Posterior cingulate gyrus (tissue), 11 donors: ENCODE results near the gene TOMM40L.

Experiments
- DNase-seq, 10 donors: peaks; one replicate each; pipeline versions ENCODE4 v3.0.0 to v3.0.0-alpha.2; 2020 to 2021; ENCODE audit warnings: mixed read lengths in 3 of 10
- intact Hi-C: fragments of 100-400 bp; cut with DNase I; formaldehyde crosslinking; loops from one replicate; pipeline ENCODE4 v1.15.1; 2023

TOMM40L gene

DNA sequence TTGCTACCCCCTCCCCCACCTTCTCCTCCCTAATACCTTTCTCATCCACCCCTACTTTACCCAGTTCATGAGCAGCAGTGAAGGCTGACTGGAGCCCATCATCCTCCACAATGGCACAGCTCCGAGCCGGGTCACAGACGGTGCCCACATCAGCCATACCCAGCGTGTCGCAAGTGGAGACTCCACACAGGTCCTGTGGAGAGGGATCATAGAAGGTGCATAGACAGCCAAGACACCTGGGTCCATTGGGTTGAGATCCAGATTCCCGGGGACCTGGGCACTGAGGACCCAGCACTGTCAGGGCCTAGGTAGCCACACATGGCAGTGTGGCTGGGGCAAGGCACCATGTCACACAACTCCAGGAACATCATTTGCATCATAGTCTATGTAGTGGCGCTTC, 29.7 kb upstream of the TOMM40L start:
- intact Hi-C loops, result loop anchor here (10.0 kb wide), 1 partner anchor 189 kb away; no protein-coding TSS in a partner anchor
- DNase-seq, result peak in 1 of 10 donors; percentile 73

DNA sequence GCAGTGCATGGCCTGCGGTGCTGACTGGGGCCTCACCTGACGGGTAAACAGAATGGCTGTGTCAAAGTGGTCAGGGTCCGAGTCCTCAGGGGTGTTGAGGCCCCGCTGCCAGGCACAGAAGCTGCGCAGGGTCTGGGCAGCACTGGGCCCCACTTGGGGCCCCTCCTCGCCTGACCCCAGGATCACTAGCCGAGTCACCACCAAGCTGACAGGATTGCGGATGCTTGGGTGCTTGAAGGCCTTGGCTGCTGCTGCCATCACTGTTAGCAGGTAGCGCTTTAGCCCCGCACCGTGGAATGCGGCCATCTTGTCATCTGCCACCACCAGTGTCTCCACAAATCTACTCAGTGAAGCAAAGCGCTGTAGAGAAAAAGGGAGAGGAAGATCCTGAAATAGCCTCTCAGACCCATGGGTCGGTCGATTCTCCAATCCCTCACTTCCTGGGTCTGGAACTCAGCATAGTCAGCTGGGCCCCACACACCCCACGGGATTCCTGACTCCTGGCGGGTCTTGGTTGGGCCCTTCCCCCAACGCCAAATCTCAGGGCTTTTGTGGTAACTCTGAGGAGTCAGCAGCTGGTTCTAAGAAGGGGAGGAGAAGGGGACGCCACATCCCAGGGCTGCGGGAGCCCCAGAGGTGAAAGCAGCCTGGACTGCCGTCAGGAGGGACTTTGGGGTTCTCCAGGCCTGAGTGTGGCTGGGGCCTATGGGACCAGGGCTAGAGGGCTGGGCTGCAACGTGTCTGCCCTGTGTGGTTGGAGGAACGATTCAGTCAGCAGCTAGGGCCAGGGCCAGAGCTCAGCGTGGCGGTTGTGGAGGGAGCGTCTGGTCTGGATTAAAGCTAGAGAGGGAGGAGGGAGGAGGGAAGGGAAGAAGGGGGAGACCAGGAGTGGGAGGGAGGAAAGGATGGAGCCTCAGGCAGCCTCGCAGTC, 29.1 kb upstream of the TOMM40L start:
- intact Hi-C loops, result loop anchor here (10.0 kb wide), 1 partner anchor 188 kb away; no protein-coding TSS in a partner anchor
- DNase-seq, result peak in 2 of 10 donors; percentile 43 to 82

DNA sequence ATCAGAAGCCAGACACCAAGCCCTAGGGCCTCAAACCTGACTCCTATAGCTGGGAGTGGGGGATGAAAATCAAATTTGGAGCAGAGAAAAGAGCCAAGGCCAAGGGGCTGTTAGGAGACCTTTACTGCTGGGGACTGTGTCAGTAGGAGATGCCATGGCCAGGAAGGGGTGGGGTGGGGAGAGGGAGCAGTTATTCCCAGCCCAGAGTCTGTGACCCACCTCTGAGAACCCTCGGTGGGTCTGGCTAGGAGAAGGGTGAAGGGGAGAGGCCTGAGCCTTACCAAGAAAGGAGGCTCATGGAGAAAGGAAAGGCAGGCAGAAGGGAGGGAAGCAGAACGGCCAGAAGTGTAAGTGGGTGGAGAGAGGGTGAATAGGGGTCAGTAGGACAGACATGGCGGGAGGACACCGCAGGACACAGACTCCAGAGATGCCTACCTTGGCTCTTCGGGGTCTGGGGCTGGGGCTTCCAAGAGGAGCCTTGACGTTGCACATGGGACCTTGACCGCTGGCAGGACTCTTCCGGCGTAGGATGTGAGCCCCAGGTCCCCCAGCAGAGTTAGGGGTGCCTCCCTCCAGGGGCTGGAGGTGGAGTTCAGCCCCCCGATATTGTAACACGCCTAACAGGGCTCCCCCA, 28.2 kb upstream of the TOMM40L start:
- DNase-seq, result peak in 1 of 10 donors; percentile 47
- intact Hi-C loops, result loop anchor here (10.0 kb wide), 1 partner anchor 187 kb away; no protein-coding TSS in a partner anchor

DNA sequence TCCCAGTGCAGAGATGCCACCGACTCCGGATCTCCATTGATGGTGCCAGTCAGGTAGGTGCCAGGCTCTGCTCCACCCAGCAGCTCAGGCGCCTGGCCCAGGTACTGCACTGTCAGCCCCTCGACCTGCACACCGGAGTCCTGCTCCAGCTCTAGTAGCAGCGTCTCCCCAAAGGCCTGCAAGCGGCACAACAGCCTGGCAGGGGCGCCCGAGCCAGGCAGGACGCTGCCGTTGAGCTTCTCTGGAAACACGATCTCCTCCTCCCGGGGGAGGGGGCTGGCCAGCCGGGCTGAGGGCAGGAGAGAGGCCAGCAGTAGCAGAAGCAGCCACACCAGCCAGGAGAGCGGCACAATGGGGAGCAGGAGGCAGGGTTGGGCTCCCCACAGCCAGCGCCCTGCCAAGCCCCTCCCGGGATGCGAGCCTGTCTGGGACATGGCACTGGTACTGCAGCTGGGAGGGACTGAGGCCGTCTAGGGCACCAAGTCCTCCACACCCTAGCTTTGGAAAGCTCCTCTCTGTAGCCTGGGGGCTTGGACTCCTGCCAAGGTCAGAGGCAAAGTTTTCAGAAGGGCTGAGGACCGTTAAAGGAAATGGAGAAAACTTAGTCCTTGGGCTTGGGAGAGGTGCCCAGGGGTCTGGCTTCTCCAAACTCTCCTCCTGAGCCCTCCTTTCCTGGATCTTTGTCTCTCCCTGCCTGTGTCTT, 27.5 kb upstream of the TOMM40L start:
- intact Hi-C loops, result loop anchor here (10.0 kb wide), 1 partner anchor 186 kb away; no protein-coding TSS in a partner anchor
- peak in 6 of 10 donors; percentile 33 to 91 (median 78) for DNase-seq

DNA sequence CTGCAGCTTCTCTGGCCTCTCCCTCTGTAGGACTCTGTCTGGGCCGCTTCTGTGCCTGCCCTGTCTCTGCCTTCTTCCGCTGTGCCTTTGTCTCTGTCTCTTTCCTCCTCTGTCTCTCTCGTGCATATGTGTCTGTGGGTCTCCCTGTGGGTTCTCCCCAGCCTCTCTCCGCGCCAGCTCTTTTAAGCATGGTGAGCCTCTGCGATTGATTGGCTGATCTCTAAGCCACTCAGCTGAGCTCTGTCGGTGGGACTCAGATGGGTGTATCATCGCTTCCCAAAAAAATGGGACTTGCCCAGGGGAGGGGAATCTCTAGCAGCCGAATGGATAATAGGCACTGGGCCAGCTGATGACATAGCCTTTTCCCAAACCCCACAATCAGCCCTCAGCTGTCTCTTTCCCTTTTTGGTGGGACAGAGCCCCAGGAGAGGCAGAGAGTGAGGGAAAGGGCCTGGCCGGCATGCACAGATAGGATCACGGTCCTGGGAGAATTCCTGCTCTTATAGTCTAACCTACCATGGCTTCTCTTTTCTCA, 26.9 kb upstream of the TOMM40L start, which contains the start of gene ADAMTS4:
Gene ADAMTS4, minus strand, starts transcription at position 158 of the 535 bp plus-strand sequence. CDS start 427 bp downstream, outside the sequence.
- DNase-seq, result peak; percentile 55 to 98 (median 84)
- intact Hi-C loops, result loop anchor here (10.0 kb wide), 1 partner anchor 186 kb away; no protein-coding TSS in a partner anchor

DNA sequence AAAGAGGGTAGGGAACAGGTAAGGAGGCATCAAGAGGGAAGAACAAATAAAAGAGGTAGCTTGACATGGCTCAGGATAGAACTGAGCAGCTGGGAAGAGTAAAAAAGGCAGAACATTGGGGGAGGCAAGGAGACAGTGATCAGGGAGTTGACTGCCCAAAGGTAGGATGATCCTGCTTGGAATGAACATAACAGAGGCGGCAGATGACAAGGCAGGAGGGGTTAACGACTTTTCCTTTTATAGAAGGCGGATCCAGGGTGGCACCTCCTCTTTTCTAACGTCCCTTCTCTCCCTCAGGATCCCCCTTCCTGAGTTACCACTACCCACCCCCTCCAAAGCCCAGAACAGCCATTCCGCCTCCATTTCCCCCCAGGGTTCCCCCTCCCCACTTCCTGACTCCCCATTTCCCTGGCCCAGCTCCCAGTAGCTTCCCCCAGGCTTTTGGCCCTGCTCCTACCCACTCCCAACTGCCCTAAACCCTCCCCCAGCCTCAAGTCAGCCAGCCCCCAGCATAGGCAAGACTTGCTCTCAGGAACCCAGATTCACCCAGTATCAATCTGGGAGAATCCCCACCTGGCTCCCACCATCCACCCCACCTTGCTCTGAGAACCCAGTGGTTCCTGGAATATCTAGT, 26.2 kb upstream of the TOMM40L start:
- DNase-seq, result peak in 1 of 10 donors; percentile 58
- intact Hi-C loops, result loop anchor here (10.0 kb wide), 1 partner anchor 185 kb away; no protein-coding TSS in a partner anchor

DNA sequence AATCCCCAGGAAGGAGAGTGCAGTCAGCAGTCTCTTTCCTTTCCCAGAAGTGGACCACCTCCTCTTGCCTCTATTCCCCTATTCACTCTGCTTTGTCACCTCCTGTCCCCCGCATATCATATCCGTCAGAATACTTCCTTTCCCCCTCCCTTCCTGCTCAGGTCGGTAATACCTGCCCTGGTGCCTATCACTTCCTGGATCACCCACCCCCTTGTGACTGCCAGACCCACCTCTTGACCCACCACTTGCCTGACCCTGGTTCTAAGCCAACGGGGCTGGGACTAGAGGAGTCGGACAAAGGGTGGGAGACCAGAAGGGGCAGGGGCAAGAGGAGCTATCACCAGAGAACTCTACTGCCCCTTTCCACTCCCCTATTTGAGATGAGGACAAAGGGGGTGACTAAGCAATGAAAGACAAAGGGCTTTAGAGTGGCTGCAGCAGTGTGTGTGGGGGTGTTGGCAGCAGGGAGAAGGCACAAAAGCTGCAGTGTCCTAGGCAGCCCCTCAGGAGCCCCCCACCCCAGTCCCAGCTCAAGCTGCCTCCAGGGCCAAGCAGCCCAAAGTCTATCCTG, 25.4 kb upstream of the TOMM40L start:
- DNase-seq, result peak in 8 of 10 donors; percentile 43 to 95 (median 74)
- intact Hi-C loops, result no loop called here

DNA sequence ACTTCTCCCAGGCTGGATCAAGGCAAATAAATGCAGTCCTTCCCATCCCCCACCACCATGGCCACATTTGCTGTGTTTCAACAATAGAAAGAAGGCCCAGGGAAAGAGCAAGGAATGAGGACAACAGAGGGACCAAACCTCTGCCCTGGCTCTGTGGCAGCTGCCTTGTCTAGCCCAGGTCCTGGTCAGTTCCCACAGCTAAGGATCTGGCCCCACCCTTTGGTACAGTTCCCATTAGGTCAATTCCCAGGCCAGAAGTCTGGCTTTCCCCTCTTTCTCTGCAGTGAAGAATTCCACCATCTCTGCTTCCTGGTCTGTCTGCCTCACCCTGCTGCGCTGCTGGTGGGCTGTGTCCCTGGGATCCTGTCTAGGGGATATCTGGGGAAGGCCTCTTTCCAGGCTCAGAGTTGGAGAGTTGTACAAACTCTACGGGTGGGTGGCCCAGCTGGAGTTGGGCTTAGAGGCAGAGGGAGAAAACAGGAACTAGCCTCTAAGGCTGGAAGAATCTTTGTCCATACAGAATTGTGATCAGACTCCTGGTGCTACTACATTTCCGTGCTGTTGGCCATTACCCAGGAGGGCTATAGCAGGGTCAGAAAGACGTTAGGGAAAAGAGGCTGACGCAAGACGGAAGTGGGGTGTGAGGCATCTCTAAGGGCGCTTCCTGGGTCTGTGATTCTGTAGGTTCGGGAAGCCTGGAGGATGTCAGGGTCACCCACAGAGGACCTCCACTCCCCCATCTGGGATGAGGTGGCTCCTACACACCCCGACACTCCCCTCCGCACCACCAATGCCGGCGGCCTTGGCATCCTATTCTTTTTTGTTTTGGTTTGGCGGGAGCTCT, 24.6 kb upstream of the TOMM40L start:
- intact Hi-C loops, result no loop called here
- DNase-seq, result peak in 2 of 10 donors; percentile 40 to 85

DNA sequence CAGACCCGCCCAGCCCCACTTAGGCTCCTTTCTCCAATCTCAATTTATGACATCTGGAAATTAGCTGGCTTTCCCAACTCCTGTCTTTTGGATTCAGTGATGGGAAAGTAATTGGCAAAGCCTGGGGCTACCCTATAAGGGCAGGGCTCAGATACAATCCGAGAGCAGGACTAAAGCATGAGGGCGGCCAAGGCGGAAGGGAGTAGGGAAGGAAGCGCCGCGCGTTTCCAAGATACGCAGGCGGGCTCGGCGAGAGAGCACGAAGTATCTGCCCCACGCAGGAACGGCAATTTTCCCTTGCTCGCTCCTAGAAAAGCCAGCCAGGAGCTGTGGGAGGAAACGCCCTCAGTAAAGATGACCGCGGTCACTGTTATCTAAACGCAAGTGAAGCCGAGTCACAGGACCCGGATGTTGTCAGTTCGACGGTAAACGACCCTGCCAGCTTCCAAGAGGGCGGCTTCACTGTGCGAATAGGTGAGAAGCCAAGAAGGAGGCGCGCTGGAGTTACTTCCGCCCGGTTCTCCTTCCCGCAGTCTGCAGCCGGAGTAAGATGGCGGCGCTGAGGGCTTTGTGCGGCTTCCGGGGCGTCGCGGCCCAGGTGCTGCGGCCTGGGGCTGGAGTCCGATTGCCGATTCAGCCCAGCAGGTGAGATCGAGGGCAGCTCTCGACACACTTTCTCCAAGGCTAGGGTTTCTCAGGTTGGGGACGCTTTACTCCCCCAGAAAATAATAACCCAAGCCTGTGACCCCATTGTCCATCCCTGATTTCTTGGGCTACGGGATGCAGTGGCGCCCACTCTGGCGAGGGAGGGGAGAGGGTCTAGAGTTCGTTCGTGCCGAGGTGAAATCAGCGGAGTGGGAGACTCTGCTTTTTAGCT, 23.8 kb upstream of the TOMM40L start, which contains the start of gene NDUFS2:
Gene NDUFS2, plus strand, starts transcription at position 532 of the 877 bp plus-strand sequence. Its CDS starts 19 bp downstream, at position 551.
- intact Hi-C loops, result no loop called here
- DNase-seq, result peak; percentile 98 to 99 (median 99)

DNA sequence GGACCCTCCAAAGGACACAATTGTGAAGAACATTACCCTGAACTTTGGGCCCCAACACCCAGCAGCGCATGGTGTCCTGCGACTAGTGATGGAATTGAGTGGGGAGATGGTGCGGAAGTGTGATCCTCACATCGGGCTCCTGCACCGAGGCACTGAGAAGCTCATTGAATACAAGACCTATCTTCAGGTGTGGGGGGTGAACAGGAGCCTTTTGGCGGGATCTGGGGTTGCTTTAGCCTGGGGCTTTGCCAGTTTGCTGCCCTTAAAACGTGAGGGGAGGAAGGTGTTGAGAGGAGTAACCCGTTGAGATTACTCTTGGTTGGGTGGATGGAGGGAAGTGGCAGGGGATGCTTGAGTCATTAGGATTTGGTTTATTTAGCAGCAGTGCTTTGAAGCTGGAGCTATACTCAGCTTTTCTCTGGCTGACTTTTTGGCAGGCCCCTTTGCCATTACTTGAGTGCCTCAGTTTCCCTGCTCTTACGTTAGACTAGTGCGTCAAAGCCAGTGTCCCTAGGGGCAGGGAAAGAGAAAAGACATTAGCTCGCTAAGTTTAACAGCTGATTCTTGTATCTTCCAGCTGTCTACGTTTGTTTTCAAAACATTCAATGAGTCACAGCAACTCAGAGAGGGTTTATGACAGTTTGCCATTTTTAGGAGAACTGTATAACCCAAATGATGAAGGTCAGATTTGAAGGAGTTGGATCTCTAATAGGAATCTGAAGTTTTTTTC, 19.3 kb upstream of the TOMM40L start:
- peak in 1 of 10 donors; percentile 22 for DNase-seq
- intact Hi-C loops, result no loop called here

DNA sequence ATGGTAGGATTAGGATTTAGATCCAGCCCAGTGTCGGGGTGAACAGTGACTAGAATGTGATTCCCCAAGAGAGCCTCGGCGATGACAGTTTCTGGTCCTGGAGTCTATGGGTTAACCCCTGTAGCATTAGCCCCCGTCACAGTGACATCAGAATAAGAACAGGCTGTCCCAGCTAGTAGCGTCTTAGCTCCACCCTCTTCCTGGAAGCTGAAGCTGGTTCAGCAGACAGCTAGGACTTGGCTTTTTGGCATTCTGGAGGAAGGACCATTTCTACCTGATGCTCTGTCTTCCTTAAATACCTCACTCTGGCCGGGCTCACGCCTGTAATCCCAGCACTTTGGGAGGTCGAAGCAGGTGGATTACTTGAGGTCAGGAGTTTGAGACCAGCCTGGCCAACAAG, 18.7 kb upstream of the TOMM40L start:
- intact Hi-C loops, result no loop called here
- DNase-seq, result peak in 1 of 10 donors; percentile 46

DNA sequence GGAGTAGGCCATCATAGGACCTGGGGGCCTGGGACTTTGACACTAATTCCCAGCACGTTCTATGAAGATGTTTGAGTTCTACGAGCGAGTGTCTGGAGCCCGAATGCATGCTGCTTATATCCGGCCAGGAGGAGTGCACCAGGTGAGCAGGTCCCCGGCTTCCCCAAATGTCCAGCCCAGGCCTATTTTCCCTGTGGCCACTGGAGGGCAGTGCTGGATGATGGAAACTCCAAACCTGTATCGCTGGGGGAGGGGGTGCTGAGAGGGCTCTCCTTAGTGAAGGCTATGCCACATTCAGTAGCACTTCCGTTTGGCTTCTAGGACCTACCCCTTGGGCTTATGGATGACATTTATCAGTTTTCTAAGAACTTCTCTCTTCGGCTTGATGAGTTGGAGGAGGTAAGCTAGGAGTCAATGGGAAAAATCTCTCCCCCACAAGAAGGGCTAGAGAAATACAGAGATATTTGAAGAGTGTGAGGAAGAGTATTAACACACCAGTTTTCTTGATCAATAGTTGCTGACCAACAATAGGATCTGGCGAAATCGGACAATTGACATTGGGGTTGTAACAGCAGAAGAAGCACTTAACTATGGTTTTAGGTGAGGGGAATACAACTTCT, 16.0 kb upstream of the TOMM40L start:
- intact Hi-C loops, result no loop called here

DNA sequence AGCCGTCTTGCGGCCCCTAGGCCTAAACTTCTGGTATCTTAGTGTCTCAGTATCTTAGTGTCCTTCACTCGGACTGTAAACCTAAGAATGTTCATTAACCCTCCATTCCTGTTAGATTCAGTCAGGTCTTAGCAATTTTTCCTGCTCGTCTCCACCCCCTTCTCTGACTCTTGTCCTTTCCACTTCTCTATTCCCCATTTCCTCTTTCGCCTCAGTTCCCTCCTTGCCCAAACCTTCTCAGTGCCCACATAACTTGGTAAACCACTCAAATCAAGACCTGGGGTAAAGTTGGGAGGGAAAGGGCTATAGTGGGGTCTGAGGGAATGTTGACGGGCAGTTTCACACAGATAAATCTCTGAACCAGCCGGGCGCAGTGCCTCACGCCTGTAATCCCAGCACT, 11.5 kb upstream of the TOMM40L start:
- peak in 1 of 10 donors; percentile 27 for DNase-seq
- intact Hi-C loops, result no loop called here

More for the DNA sequence above, 16.0 kb upstream of the TOMM40L start:
- DNase-seq, result peak in 9 of 10 donors; percentile 51 to 95 (median 76)

DNA sequence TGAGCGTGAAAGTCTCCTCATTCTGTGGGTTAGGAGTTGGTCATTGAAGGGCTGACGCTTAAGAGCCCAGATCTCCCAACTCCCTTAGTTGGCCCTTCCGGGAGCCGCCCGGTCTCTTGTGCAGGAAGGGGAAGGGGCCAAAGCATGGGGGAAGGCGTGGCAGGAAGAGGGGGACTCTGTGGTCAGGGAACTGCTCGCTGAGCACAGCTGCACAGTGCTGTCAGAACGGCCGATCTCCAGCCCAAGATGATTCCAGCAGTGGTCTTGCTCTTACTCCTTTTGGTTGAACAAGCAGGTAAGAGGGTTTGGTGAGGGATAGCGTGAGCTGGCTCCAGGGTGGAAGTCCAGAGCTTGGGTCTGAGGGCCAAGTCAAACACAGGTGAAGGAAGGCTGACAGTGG, 10.8 kb upstream of the TOMM40L start, which contains the start of gene FCER1G:
Gene FCER1G, plus strand, starts transcription at position 220 of the 400 bp plus-strand sequence. Its CDS starts 27 bp downstream, at position 247.
- intact Hi-C loops, result no loop called here

DNA sequence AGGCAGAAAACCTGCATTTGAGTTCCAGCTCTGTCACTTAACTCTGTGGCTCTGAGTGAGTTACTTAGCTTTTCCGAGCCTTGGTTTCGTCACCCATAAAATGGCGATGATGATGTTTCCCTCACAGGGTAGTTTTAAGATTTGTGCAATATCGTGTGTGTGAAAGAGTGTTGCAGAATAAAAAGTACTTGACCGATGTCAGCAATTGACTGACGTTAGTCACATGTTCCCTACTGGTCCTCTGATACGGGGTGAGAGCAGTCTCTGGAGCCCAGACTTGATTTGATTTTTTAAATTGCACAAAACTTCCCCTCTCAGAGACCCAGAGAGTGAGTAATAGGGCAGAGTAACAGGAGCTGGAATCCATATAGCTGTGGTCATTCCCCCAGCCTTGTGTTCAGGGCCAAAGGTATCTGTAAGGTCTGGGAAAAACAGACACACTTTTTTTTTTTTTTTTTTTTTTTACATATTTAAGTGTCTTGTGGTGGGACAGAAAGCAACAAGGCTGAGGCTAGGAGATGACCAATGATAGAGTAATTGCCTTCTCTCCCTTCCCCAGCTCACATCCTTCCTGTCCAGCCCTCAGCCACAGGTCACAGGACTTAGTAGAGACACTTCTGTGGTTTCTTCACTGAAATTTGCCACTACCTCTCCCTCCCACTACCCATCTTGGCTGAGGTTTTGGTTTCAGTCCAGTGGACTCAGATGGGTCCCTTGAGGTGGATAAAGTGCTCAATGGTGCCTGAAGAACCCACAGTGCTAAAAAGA, 8.7 kb upstream of the TOMM40L start:
- intact Hi-C loops, result no loop called here
- no peak for DNase-seq

More for the DNA sequence above, 10.8 kb upstream of the TOMM40L start, which contains the start of gene FCER1G:
- DNase-seq, result peak in 4 of 10 donors; percentile 20 to 87 (median 74)
